NB4 (cell line): ENCODE data around the gene APOBR.

Experiments used
- CTCF ChIP-seq: IDR thresholded peaks from one replicate; pipeline ENCODE4 v1.5.1; 2012; ENCODE audit warnings: low read depth, low read length
- POLR2A ChIP-seq: IDR thresholded peaks from 2 replicates; pipeline ENCODE4 v1.6.1; 2011; ENCODE audit warnings: mild to moderate bottlenecking; ENCODE audit not compliant: insufficient read length; ENCODE audit errors: extremely low read depth

GRCh38 chr16:28486266-28486665 lies 8.2 kb upstream of the APOBR start:
- no peak for TF ChIP-seq CTCF
- TF ChIP-seq POLR2A = no peak
